ENCODE results near the gene HELZ.

HELZ gene

GRCh38 chr17:67218385-67218950 is 26.5 kb downstream of the HELZ start:
- TF ChIP-seq, protein P1, sequence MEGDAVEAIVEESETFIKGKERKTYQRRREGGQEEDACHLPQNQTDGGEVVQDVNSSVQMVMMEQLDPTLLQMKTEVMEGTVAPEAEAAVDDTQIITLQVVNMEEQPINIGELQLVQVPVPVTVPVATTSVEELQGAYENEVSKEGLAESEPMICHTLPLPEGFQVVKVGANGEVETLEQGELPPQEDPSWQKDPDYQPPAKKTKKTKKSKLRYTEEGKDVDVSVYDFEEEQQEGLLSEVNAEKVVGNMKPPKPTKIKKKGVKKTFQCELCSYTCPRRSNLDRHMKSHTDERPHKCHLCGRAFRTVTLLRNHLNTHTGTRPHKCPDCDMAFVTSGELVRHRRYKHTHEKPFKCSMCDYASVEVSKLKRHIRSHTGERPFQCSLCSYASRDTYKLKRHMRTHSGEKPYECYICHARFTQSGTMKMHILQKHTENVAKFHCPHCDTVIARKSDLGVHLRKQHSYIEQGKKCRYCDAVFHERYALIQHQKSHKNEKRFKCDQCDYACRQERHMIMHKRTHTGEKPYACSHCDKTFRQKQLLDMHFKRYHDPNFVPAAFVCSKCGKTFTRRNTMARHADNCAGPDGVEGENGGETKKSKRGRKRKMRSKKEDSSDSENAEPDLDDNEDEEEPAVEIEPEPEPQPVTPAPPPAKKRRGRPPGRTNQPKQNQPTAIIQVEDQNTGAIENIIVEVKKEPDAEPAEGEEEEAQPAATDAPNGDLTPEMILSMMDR (conservative IDR thresholded peaks at IDR 0.05; ENCODE audit: control insufficient read depth, insufficient read depth, low read depth, low read length), result no peak
- peak; percentile 62 for DNase-seq (ENCODE audit: low read depth)
- no peak overlapping the region for H3K4me3 ChIP-seq (ENCODE audit: control insufficient read depth, low read depth, low read length)

GRCh38 chr17:67217446-67217845 is 27.6 kb downstream of the HELZ start:
- DNase-seq (ENCODE audit: low read depth), result no peak
- TF ChIP-seq, protein P1 (conservative IDR thresholded peaks at IDR 0.05; ENCODE audit: control insufficient read depth, insufficient read depth, low read depth, low read length), result no peak
- H3K4me3 ChIP-seq (ENCODE audit: control insufficient read depth, low read depth, low read length), result no peak overlapping the region

DNA sequence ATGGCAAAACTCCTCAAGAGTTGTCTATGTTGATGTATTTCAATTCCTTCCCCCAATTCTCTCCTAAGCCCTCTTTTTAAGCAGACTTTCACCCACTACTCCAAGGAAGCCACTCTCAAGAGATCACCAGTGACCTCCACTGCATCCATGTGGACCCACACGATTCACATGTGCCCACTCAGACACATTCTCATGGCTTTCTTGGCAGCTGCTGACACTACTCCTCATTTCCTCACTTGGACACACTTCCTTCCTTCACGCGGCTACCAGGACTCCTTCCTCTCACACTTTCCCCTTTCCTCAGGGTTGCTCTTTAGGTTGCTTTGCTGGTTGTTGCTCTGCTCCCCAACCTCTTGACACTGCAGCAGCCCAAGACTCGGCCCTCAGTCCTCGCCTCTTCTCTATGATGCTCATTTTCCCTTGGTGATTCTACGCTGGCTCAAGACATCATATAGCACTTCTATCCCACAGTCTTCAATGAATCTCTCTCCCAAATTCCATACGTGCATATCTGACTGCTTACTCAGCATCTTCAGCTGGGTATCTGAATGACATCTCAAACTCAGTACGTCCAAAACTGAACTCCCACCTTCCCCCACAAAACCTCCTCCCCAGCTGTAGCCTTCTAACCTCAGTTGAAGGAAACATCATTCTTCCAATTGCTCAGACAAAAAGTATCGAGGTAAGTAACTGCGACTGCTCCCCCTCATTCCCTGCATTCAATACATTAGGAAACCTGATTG is 28.2 kb downstream of the HELZ start:
- no peak overlapping the region for H3K4me3 ChIP-seq (ENCODE audit: control insufficient read depth, low read depth, low read length)
- TF ChIP-seq, protein P1 (conservative IDR thresholded peaks at IDR 0.05; ENCODE audit: control insufficient read depth, insufficient read depth, low read depth, low read length), result no peak
- DNase-seq (ENCODE audit: low read depth), result no peak

GRCh38 chr17:67215991-67216421 is 29.0 kb downstream of the HELZ start:
- TF ChIP-seq, protein P1 (conservative IDR thresholded peaks at IDR 0.05; ENCODE audit: control insufficient read depth, insufficient read depth, low read depth, low read length), result no peak
- no peak overlapping the region for H3K4me3 ChIP-seq (ENCODE audit: control insufficient read depth, low read depth, low read length)
- no peak for DNase-seq (ENCODE audit: low read depth)

DNA sequence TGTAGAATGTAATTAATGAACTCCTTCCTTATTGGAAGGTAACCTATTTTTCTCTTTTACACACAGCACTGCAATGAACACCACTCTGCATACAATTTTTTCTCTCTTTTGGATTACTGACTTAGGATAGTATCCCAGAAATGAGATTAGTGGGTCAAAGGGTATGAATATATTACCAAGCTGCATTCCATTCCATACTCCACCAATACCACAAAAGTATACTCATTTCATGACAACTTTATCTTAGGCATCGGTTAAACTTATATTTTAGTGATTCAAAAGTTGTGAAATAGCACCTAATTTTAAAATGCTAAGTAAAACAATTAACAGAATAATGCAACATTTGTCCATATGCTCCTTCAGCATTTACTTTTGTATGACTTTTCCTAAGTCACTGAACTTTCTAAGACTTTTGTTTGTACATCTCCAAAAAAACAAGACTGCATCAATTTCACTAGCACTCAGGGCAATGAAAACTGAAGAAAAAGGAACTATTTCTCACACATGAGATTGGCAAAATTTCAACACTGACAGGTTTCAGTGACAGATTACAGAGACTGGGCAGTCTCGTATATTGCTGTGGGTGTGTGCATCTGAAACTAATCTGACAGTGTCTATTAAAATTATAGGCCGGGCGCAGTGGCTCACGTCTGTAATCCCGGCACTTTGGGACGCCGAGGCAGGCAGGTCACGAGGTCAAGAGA is 32.1 kb downstream of the HELZ start:
- TF ChIP-seq, protein P1 (conservative IDR thresholded peaks at IDR 0.05; ENCODE audit: control insufficient read depth, insufficient read depth, low read depth, low read length), result no peak
- H3K4me3 ChIP-seq (ENCODE audit: control insufficient read depth, low read depth, low read length), result no peak overlapping the region
- DNase-seq (ENCODE audit: low read depth), result peak; percentile 64

- peak; percentile 59 for DNase-seq (ENCODE audit: low read depth)
- TF ChIP-seq, protein P1 (conservative IDR thresholded peaks at IDR 0.05; ENCODE audit: control insufficient read depth, insufficient read depth, low read depth, low read length), result no peak
- no peak overlapping the region for H3K4me3 ChIP-seq (ENCODE audit: control insufficient read depth, low read depth, low read length)
Observed at GRCh38 chr17:67212231-67212630, 32.8 kb downstream of the HELZ start.
